ENCODE results near the gene SSH3.

The SSH3 gene

DNA sequence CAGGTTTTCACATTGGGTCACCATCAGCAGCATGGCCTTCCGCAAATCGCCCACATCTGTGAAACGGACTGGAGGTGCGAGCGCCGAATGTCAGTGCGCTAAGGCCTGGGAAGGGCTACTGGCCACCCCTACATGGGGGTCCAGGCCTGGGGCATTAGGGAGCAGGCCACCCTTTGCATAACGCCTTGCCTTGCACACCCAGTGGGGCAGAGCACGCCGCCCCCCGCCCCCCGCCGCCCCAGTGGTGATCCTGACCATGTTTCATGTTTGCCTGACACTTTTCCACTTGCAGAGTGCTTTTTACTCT is 34.4 kb upstream of the SSH3 start:
- DNase-seq (ENCODE audit: low spot score), result no peak
- TF ChIP-seq, protein P1, sequence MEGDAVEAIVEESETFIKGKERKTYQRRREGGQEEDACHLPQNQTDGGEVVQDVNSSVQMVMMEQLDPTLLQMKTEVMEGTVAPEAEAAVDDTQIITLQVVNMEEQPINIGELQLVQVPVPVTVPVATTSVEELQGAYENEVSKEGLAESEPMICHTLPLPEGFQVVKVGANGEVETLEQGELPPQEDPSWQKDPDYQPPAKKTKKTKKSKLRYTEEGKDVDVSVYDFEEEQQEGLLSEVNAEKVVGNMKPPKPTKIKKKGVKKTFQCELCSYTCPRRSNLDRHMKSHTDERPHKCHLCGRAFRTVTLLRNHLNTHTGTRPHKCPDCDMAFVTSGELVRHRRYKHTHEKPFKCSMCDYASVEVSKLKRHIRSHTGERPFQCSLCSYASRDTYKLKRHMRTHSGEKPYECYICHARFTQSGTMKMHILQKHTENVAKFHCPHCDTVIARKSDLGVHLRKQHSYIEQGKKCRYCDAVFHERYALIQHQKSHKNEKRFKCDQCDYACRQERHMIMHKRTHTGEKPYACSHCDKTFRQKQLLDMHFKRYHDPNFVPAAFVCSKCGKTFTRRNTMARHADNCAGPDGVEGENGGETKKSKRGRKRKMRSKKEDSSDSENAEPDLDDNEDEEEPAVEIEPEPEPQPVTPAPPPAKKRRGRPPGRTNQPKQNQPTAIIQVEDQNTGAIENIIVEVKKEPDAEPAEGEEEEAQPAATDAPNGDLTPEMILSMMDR (IDR thresholded peaks at IDR 0.05; ENCODE audit: borderline replicate concordance, control extremely low read depth, extremely low read depth, insufficient read depth, missing control alignments), result no peak
- in situ Hi-C loops (cut with MboI; ENCODE audit: low sequenced_read_pairs, unreplicated experiment), result loop anchor here (10.0 kb wide), 1 partner anchor 116 kb away; no protein-coding TSS in a partner anchor

DNA sequence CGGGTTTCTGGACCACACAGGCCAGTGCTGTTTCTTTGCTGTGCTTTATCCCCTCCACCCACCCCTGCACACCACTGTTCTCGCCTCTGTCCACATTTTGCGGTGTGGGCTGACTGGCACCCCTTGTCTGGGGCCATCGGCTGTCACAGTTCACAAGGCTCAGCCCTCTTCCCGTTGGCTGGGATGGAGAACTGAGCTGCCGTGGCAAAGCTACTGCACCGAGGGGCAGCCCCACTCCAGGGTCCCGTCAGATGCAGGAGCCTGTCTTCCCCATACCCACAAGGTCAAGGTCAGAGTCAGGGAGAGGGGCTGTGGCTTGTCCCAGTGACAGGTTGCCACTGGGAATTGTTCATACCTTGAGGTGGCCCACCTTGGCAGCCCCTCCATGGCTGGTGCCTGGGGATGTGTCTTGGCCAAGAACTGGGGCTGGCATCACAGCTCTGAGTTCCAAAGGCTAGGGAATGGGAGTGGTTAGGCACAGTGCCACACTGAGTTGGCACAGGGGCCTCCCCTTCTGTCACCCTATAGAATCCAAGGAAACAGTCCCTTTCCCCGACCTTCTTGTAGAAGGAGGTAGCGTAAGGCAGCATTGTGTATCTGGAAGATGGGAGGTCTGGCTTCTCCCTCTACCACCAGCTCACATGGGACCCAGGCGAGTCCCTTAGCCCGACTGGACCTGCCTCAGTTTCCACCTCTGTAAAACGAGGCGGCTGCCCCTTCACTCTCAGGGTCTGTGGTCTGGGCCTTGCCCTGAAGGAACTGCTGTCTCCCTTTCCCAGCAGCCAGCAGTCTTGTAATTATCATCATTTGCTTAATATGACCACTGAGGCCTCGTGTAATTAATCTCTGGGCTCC is 33.7 kb upstream of the SSH3 start:
- in situ Hi-C loops (cut with MboI; ENCODE audit: low sequenced_read_pairs, unreplicated experiment), result loop anchor here (10.0 kb wide), 1 partner anchor 115 kb away; no protein-coding TSS in a partner anchor
- no peak for DNase-seq (ENCODE audit: low spot score)
- TF ChIP-seq, protein P1 (IDR thresholded peaks at IDR 0.05; ENCODE audit: borderline replicate concordance, control extremely low read depth, extremely low read depth, insufficient read depth, missing control alignments), result no peak

DNA sequence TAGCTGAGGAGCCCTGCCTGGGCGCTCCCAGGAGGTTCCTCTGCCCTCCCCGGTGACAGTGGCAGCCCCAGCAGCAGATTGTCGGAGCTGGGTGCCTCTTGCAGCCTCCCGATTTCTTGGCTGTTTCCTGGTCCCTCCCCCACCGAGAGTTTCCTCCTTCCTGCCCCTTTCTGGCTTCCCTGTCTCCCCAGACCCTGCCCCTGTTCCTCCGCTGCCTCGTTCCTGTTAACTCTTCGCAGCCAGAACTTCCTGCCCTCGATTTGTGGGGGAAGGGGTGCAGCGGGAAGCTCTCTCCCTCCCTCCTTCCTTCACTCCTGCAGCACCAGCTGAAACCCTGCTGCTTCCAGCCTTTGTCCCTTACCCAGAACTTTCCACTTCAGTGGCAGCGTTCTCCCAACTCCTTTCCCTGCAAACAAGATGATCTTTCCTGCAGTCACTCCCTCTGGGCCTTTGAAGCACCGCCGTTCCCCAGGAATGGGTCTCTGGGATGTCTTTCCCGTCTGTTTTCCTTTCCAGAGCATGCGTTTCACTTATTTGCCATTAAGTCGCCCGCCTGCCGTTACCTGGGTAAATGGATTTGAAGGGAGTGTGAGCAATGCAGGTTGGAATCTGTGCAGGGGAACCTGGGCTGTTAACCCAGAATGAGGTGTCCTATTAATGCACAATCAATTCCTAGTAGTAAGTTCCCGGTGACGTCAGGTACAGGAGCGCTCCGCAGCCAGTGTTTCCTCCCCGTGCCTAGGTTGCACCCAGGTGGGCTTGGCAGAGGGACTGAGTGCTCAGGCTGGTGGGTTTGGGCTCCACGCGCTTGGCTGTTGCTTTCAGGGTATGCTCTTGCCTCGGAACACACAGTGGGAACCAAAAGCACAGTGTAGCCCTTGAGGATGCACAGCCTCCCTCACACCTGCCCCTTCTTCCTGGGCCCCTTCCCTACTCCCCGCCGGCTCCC is 32.8 kb upstream of the SSH3 start:
- no peak for DNase-seq (ENCODE audit: low spot score)
- in situ Hi-C loops (cut with MboI; ENCODE audit: low sequenced_read_pairs, unreplicated experiment), result no loop called here
- TF ChIP-seq, protein P1 (IDR thresholded peaks at IDR 0.05; ENCODE audit: borderline replicate concordance, control extremely low read depth, extremely low read depth, insufficient read depth, missing control alignments), result no peak

DNA sequence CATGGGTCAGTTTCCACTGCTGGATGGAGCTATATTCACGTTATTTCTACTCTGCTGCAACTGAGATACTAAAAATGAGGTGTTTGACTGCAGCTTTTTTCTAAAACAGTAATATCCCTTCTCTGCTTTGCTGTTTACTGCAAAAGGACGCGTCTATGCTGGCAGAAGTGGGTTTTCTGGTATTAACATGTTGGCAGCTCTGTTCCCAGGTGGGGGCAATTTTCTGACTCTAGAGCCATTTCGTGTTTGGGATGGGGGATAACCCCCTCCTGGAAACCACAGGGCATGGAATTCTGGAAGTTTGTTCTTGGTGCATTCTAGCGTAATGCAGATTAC is 32.2 kb upstream of the SSH3 start:
- in situ Hi-C loops (cut with MboI; ENCODE audit: low sequenced_read_pairs, unreplicated experiment), result no loop called here
- TF ChIP-seq, protein P1 (IDR thresholded peaks at IDR 0.05; ENCODE audit: borderline replicate concordance, control extremely low read depth, extremely low read depth, insufficient read depth, missing control alignments), result no peak

DNA sequence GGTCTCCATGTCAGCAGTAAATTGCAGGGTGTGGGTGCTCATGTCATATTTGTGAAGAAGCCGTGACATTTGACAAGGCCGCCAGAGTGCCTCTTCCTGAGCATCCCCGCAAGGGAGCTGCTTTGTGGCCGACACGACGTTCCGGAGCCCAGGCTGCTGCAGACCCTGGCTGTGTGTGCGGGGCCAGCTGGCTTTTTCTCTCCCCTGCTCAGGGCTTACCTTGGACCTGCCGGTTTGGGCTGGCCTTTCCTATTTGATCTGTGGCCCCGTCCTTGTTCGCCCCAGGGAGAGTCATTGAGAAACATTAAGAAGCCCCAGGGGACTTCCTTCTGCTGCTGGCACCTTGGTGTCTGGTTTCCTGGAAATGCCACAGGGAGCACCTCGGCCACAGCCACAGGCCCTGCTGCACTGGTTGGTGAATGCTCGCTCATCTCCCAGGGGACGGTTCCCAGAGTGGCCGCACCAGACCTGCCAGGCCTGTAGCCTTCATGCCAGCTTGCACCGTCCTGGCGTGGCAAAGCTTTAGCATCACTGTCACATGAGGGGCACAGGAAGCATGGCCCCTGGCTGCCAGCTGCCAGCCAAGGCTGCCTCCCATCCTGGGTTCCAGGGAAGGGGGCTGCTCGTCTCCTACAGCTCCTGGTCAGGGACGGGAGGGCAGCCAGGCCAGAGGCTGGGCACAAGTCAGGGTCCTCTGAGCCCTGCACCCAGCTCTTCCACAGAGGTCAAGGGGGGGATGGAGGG is 31.6 kb upstream of the SSH3 start:
- in situ Hi-C loops (cut with MboI; ENCODE audit: low sequenced_read_pairs, unreplicated experiment), result no loop called here
- TF ChIP-seq, protein P1 (IDR thresholded peaks at IDR 0.05; ENCODE audit: borderline replicate concordance, control extremely low read depth, extremely low read depth, insufficient read depth, missing control alignments), result no peak
- DNase-seq (ENCODE audit: low spot score), result no peak

More for the DNA sequence above, 32.2 kb upstream of the SSH3 start:
- no peak for DNase-seq (ENCODE audit: low spot score)

Data from GM13976 (cell line).